NCI-H510A (cell line): Measurements from ENCODE around the gene RAMACL.

ENCODE experiments used
- DNase-seq: peaks from one replicate; lab custom pipeline; 2025; lab: John Stamatoyannopoulos, UW

The RAMACL gene

GRCh38 chr6:166617359-166617758, 30.9 kb upstream of the RAMACL start:
- DNase-seq, result no peak

- no peak for DNase-seq
Observed at GRCh38 chr6:166616261-166617238, 30.1 kb upstream of the RAMACL start.

GRCh38 chr6:166615059-166615770, 28.7 kb upstream of the RAMACL start:
- no peak for DNase-seq

GRCh38 chr6:166614589-166614988, 28.1 kb upstream of the RAMACL start:
- no peak for DNase-seq

GRCh38 chr6:166614171-166614583, 27.7 kb upstream of the RAMACL start:
- DNase-seq, result no peak

GRCh38 chr6:166613027-166613426, 26.5 kb upstream of the RAMACL start:
- DNase-seq, result no peak

DNA sequence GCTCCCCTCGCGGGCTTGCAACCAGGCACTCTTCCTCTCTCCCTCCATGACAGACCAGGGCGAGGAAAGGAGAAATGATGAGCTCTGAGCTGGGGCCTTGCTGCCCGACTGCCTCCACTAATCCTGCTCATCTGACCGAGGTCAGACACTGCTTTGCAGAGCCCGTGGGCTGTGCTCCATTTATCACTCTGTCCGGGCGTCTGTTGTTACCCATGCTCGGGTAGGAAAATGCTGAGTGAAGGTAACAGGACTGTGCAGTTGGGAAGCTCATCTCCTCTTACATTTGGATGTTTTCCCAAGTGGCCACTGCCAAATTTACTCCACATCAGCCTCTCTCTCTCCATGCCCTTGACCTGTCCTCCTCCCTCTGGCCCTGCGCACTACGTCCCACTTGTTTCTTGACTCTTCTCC, 26.0 kb upstream of the RAMACL start:
- no peak for DNase-seq

- no peak for DNase-seq
Observed at GRCh38 chr6:166611631-166612030, 25.2 kb upstream of the RAMACL start.

DNA sequence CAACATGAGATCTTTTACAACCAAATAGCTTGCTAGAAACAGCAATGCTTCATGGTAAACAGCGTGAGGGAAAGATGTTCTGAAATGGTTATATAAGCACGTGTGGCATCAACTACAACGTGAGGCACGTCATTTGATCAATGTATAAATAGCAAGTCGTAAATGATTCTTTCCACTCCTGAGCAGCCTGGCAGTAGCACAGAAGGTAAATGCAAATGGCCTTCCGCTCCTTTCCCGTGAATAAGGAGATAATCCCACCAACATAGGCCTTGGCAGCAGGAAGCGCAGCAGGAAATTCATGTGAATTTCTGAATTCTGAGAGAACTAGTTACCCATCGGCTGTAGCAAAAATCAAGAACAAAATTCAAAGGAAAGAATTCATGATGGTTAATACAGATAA, 23.6 kb upstream of the RAMACL start:
- DNase-seq, result no peak

- no peak for DNase-seq
Observed at GRCh38 chr6:166608774-166609173, 22.3 kb upstream of the RAMACL start.

GRCh38 chr6:166605752-166606151, 19.3 kb upstream of the RAMACL start:
- no peak for DNase-seq

DNA sequence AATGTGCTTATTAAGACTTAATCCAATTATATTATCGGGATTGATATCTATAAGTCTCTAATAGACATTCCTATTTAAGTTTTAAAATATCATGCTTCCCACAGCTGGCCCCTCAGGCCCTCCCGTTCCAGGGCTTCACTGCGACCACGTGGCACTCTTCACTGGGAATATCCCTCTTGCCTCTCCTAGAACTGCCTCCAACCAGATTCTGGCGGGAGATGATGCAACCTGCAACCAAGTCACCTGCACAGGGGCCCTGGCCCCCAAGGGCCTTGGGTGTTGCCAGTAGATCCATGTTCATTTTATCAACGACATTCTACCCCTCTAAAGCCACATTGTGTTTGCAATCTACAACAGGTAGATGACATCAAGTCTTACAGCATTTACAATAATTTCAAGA, 18.4 kb upstream of the RAMACL start:
- DNase-seq, result no peak

DNA sequence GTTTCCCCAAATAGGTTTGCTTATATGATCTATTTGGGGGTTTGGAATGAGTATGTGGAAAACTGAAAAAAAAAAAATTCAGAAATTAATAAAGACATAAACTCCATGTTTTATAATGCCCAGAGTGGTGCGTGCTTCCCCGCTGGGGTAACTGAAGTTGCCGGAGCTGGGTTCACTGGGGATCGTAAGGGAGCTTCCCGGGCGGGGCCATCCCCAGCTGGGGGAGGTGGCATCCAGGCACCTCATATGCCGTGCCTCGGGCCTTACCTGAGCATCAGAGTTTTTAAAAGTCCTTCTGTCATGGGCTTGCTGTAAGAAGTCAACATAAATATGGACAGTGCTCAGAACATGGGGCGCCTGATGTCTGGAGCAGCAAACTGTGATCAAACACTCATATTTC, 17.9 kb upstream of the RAMACL start:
- DNase-seq, result no peak

- no peak for DNase-seq
Observed at GRCh38 chr6:166603043-166603690, 16.7 kb upstream of the RAMACL start.

GRCh38 chr6:166601956-166602355, 15.5 kb upstream of the RAMACL start:
- no peak for DNase-seq

DNA sequence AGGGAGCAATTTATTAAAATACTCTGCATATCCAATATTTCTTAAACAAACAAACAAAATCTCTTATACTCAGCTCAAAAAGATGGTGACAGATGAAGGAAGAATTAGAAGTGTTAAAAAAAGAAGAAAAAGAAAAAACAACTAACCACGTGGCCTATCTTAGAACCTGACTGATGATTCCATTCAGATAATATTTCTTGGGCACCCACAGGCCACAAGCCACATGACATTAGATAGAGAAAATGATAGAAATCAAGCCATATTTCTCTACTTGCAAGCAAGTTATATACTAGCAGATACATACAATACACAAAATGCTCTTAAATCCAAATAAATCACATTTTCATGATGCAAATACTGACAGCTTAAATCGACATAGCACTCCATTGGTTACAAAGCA, 14.5 kb upstream of the RAMACL start:
- no peak for DNase-seq

DNA sequence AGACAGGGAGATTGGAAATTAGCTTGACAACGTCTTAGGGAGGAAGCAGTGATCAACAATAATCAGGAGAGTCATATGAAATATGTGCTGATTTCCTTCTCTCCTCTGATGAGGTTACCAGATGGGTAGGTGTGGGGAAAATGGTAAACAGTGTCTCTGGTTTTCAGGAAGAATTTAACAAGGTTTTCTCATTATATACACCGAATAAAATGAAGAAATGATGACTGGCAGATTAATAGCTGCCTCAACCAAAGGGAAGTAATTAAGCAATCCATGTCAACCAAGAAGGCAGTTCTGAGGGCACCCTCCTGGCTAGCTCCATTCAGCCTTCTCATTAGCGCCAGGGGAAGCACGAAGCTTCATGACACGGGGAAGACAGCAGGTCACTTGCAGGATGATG, 12.7 kb upstream of the RAMACL start:
- no peak for DNase-seq

DNA sequence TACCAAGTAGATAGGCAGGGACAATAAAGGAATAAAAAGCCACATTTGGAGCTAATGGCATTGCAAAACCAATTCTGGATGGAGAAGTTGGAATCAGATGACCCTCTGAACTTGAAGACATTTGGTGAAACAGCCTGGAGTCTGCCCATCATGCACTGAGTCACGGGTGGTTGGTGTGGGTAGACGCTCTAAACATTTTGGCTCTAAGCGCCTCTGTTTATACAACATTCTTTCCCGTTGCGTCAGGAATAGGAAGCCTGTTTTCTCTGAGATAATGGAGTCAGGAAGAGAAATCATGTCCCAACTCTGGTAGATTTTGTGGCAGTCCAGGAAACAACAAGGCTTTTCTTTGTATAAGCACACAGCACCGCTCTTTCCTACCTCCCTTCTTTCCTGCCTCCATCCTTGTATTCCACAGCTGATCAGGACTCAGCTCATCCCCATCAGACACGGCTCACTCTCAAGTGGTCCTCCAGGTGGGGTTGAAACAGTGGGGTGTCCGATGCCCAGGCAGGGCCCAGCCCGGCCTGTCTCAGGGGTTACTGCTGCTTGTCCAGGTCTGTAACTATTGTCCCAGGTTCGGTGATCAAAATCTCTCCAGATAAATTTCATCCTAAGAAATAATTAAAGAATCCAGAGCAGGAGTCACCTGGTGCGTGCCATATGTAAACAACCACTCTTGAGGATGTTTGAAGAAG, 12.1 kb upstream of the RAMACL start:
- no peak for DNase-seq

DNA sequence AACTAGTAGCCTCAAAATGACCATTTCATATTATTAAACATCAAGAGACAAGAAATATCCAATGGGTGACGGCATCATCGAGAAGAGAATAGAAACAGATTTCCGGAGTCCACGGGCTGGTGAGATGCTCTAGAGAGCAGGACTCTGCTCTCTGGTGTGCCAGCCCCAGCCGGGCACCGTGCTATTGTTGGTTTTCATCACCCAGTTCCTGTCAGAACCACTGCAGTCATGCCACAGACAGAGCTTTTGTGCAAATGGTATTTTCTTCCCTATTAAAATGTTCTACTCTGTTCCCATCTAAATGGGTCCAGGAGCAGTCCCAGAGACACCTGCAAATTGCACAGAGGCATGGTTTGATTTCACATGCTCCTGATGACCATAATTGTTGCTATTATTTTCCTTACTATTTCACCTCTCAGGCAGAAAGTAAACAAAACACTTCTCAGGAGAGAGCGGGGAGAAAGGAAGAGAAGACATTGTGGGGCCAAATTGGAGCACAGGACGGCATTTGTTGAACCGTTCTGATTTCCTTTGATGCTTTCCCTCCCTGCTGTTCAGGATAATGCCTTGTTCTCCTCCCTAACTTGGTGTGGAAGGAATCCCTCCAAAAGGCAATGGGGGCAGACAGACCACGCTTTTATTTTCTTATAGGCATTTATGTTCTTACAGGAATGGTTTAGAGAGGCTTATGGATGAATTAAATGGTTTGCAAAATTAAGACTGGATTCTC, 11.4 kb upstream of the RAMACL start:
- no peak for DNase-seq

DNA sequence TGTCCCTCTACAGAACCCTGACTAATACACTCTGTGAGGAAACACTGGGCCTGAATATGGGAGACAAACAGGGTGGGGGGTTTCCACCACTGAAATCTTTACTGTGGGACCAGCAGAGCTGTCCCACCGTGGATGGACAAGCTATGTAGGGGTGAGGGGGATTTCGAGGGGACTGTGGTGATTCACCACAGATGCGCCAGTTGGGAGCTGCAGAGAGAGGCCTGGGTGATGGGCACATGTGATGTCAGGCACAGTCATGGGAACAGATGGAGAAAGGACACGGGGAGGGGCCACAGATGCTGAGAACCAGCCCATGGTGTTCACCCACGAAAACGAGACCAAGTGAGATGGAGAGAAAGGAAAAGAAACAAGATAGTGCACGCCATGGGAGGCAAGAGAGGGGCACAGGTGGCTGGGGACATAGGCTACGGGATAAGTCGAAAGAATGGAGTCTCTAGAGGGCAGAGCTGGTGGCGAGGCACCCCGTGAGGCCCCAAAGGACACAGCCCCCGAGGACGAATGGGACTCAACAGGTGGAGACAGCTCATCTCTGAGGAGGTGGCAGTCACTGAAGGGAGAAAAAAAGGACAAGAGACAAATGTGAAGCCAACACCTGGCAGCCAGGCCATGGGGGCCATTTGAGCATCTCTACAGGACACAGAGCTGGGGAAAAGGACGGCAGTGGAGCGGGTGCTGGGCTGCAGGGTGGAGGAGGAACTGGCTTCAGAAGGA, 10.5 kb upstream of the RAMACL start:
- DNase-seq, result no peak

DNA sequence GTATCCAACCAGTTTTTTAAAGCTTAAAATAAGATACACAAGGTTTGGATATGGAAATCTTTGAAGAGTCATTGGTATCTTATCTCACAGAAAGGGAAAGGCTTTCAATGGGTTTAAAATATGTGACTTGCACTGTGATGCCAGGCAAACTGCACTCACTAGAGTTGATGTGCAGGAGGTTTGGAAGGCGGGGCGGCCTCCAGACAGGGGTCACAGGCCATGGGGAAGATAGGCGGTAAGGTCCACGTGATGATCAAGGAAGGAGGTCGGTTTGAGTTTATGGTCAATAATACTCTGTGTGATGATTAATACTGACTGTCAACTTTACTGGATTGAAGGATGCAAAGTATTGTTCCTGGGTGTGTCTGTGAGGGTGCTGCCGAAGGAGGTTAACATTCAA, 9.5 kb upstream of the RAMACL start:
- no peak for DNase-seq
